GM12892 (cell line): ENCODE measurements around the gene CNTNAP5.

Experiments used
- POLR2A ChIP-seq: IDR thresholded peaks from 2 replicates; pipeline ENCODE4 v1.6.1; 2011; ENCODE audit warnings: low read depth, low read length, control low read depth
- POLR2AphosphoS5 ChIP-seq: IDR thresholded peaks from 2 replicates; pipeline ENCODE4 v1.6.1; 2011; ENCODE audit warnings: low read depth, low read length, control low read depth
- TAF1 ChIP-seq: IDR thresholded peaks from 2 replicates; pipeline ENCODE4 v1.6.1; 2011; ENCODE audit warnings: low read depth, mild to moderate bottlenecking, control low read depth, low read length, borderline replicate concordance

- TF ChIP-seq POLR2AphosphoS5: no peak
- no peak for TF ChIP-seq POLR2A
- no peak for TF ChIP-seq TAF1
Observed at GRCh38 chr2:124320051-124320688, 295.1 kb downstream of the CNTNAP5 start.
